Kidney (tissue), 14 donors: ENCODE data around the gene CDH11. TPM values are rescaled to one million over a fixed set of nuclear protein-coding genes. Genes with fewer than 3 reads are reported as not detected.

Source experiments
- DNase-seq, 5 donors: peaks; one replicate each; pipeline ENCODE4 v3.0.0-alpha.2; 2013 to 2020
- FAIRE-seq: peaks from 2 replicates; lab custom pipeline; 2012; peaks lifted over from hg19 to GRCh38; lab: Jason Lieb, UNC
- H3K27ac ChIP-seq, 2 donors: one replicate each; pipeline ENCODE4 v1.7.0; 2013; ENCODE audit warnings: low read depth in 2 of 2, low read length in 2 of 2, inconsistent platforms in 1 of 2
- H3K27me3 ChIP-seq: one replicate; pipeline ENCODE4 v1.7.1; 2013; ENCODE audit warnings: low read length, inconsistent platforms; ENCODE audit not compliant: control insufficient read depth, insufficient read depth
- H3K36me3 ChIP-seq, 3 donors: one replicate each; pipeline versions ENCODE4 v1.7.0 to v1.7.1; 2013; ENCODE audit warnings: low read length in 3 of 3, control low read depth in 1 of 3, inconsistent platforms in 1 of 3; ENCODE audit not compliant: insufficient read depth in 3 of 3, control insufficient read depth in 2 of 3
- H3K4me1 ChIP-seq, 3 donors: one replicate each; pipeline versions ENCODE4 v1.7.0 to v1.7.1; 2013; ENCODE audit warnings: low read length in 3 of 3, inconsistent platforms in 1 of 3, low read depth in 1 of 3; ENCODE audit not compliant: control insufficient read depth in 2 of 3, insufficient read depth in 2 of 3
- H3K4me3 ChIP-seq, 3 donors: one replicate each; pipeline versions ENCODE4 v1.7.0 to v1.8.1; 2013; ENCODE audit warnings: low read length in 3 of 3, control low read depth in 1 of 3, inconsistent platforms in 1 of 3
- H3K9ac ChIP-seq, 3 donors: one replicate each; pipeline versions ENCODE4 v1.7.0 to v1.7.1; 2013; ENCODE audit warnings: low read length in 3 of 3, control low read depth in 1 of 3, inconsistent platforms in 1 of 3
- H3K9me3 ChIP-seq, 3 donors: one replicate each; pipeline versions ENCODE4 v1.7.0 to v1.7.1; 2013; ENCODE audit warnings: low read length in 3 of 3, control low read depth in 1 of 3, inconsistent platforms in 1 of 3; ENCODE audit not compliant: control insufficient read depth in 2 of 3, insufficient read depth in 1 of 3
- intact Hi-C: fragments of 100-400 bp; cut with DNase I; formaldehyde crosslinking; loops from one replicate; pipeline ENCODE4 v1.11.1; 2022
- polyA plus RNA-seq: library from polyadenylated mRNA; stranded (reverse); fragments of 350-450 nt; fragmentation: Illumina TruSeq; extraction: RNeasy Lipid Tissue Mini Kit (QIAGEN cat#74804); gene quantifications from one replicate; pipeline ENCODE4 v1.2.3, GENCODE V29; 2014; ENCODE audit warnings: low read depth, low replicate concordance; ENCODE audit not compliant: insufficient read depth
- total RNA-seq: library from RNA; stranded (reverse); fragmentation: NEBNext Ultra II Directional; extraction: Animal tissue kit (Norgen Biotek cat#: 25700); gene quantifications from one replicate; pipeline ENCODE4 v1.2.1, GENCODE V29; 2021
- TF ChIP-seq, protein P1 (sequence below): IDR thresholded peaks from 3 replicates; pipeline ENCODE4 v1.5.1; 2012; ENCODE audit warnings: mild to moderate bottlenecking, moderate library complexity, borderline replicate concordance; ENCODE audit not compliant: insufficient read depth; ENCODE audit errors: extremely low read depth
- donor health status: control.
- donor health status: control.
- donor health status: control.
- donor health status: control.
- donor health status: control.
- donor health status: DM: yes; HTN: yes; CAD: no.
- donor health status: Normal renal cell carcinoma (clear cell type).

CDH11 gene
- total and polyA plus RNA-seq, 2 donors from 2014 or later: 3.0 to 44.9 TPM

GRCh38 chr16:65123396-65124211 lies 1.7 kb upstream of the CDH11 start:
- TF ChIP-seq, protein P1, sequence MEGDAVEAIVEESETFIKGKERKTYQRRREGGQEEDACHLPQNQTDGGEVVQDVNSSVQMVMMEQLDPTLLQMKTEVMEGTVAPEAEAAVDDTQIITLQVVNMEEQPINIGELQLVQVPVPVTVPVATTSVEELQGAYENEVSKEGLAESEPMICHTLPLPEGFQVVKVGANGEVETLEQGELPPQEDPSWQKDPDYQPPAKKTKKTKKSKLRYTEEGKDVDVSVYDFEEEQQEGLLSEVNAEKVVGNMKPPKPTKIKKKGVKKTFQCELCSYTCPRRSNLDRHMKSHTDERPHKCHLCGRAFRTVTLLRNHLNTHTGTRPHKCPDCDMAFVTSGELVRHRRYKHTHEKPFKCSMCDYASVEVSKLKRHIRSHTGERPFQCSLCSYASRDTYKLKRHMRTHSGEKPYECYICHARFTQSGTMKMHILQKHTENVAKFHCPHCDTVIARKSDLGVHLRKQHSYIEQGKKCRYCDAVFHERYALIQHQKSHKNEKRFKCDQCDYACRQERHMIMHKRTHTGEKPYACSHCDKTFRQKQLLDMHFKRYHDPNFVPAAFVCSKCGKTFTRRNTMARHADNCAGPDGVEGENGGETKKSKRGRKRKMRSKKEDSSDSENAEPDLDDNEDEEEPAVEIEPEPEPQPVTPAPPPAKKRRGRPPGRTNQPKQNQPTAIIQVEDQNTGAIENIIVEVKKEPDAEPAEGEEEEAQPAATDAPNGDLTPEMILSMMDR: no peak
- peak overlapping the region in 2 of 3 donors; percentile 34 to 47 for H3K9ac ChIP-seq
- H3K27me3 ChIP-seq: peaks cover 3% of the 10 kb centered on the region
- no peaks in the 10 kb centered on the region for H3K9me3 ChIP-seq
- peak; percentile 50 to 76 (median 64) for DNase-seq
- H3K4me1 ChIP-seq: peaks cover 0 to 4% (median 0%) of the 10 kb centered on the region in 3 donors
- FAIRE-seq: no peak
- H3K27ac ChIP-seq: peak overlapping the region; percentile 73 to 82
- no peaks in the 10 kb centered on the region for H3K36me3 ChIP-seq
- intact Hi-C loops: no loop called here
- H3K4me3 ChIP-seq: peak overlapping the region; percentile 57 to 63 (median 63)

DNA sequence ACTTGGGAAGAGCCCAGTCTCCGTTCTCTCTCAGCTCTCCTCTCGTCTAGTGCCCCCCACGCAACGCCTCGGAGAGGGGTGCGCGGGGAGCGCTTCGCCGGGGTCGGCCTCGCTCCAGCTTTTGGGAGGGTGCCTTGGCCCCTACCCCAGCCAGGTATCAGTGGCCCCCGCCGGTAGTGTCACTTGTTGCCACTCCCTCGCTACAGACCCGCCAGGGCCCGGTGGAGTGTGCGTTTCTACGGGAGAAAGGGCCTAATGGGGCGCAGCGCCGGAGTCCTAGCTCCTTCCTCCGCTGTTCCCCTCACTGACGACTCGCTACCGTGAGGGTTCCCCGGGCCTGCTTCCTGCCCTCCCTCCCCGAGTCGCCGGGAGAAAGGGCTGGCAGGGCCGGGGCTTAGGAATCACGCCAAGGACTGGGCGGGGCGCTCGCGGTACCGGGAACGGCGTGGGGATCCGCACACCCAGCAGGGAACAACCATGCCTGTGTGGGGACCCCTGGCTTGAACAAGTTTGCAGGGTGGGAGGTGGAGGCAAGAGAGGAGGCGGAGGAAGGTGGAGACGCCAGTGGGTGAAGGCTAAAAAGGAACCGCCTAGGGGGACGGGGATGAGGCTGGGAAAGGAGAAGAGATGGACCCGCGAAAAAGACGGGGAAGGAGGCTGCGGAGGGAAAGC lies 997 bp upstream of the CDH11 start:
- no peak for FAIRE-seq
- intact Hi-C loops: no loop called here
- peak; percentile 68 to 88 (median 79) for DNase-seq
- Histone ChIP-seq H3K27ac (peak overlapping the region; percentile 73 to 82), H3K36me3 (no peaks in the 10 kb centered on the region), H3K4me3 (peak overlapping the region; percentile 57 to 63 (median 63)), H3K4me1 (peaks cover 0 to 4% (median 0%) of the 10 kb centered on the region in 3 donors), H3K9ac (peak overlapping the region in 2 of 3 donors; percentile 34 to 47), H3K9me3 (no peaks in the 10 kb centered on the region), H3K27me3 (peaks cover 3% of the 10 kb centered on the region)
- TF ChIP-seq, protein P1: no peak

DNA sequence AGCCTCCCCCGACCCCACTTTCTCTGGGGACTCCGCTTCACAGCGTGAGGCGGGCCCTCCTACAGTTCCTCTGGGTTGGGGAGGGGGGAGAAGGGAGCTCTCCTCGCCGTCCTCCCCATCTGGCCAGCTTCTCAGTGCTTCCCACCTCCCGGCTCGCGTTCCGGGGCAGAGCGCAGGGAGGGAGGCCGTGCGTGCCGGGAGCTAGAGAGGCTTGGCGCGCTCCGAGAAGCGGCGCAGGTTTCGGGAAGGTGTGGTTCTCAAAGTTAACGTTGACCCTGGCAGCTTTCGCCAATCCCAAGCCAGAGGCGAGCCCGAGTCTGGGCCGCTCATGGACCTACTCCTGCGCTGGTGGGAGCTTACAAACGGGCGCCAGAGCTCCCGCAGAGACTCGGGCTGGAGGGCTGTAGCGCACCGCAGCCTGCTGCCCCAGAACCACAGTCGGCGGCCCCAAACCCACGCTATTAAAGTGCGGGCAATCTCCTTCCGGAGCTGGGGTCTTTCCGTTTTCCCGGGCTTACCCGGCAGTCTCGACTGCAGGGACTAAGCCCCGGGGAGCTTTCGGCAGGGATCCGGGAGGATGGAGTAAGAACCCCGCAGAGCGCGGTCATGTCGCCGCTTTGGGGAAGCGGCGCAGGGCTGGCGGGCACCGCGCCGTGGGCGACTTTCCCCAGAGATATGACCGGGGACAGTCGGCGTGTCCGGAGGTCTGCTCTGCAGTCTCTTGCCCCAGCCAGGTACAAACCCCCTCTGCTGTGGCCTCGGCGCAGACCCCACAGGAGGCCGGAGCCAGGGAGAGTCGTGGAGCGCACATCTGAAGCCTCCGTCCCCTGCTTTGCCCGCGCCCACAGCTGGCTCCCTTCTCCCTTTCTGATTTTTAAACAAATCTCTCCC lies 787 bp downstream of the CDH11 start:
- H3K27ac ChIP-seq: peak overlapping the region; percentile 67 to 77

More for the DNA sequence above, 787 bp downstream of the CDH11 start:
- Histone ChIP-seq H3K4me3 (peak overlapping the region; percentile 55 to 80 (median 65)), H3K4me1 (peaks cover 0 to 4% (median 4%) of the 10 kb centered on the region in 3 donors), H3K27me3 (peaks cover 3% of the 10 kb centered on the region), H3K9me3 (no peaks in the 10 kb centered on the region), H3K36me3 (no peaks in the 10 kb centered on the region), H3K9ac (peak overlapping the region; percentile 5 to 61 (median 41))
- FAIRE-seq (no peak), DNase-seq (peak; percentile 44 to 74 (median 68))
- TF ChIP-seq, protein P1: no peak
- intact Hi-C loops: no loop called here
